H1 (cell line): ENCODE measurements around the gene NCAPD3.

Experiments
- ASH2L ChIP-seq: fragments of 200-600, 300-600 bp; sonication (generic); IDR thresholded peaks from one replicate; pipeline ENCODE4 v1.7.1; 2017; ENCODE audit warnings: low read length
- CEBPB ChIP-seq: IDR thresholded peaks from 2 replicates; pipeline ENCODE4 v1.6.1; 2012; ENCODE audit warnings: low read depth, low read length
- CREB1 ChIP-seq: IDR thresholded peaks from 2 replicates; pipeline ENCODE4 v1.6.1; 2012; ENCODE audit warnings: inconsistent platforms
- EP300 ChIP-seq, 2 experiments: IDR thresholded peaks; 1 replicate in 1 of 2; 2 replicates in 1 of 2; pipeline ENCODE4 v1.6.1; 2011 to 2012; ENCODE audit warnings: low read depth in 2 of 2, low read length in 2 of 2, mild to moderate bottlenecking in 2 of 2, borderline replicate concordance in 1 of 2, inconsistent platforms in 1 of 2, moderate library complexity in 1 of 2
- KDM1A ChIP-seq: fragments of 200-600, 300-600 bp; sonication (generic); IDR thresholded peaks from 2 replicates; pipeline ENCODE4 v1.7.1; 2016; ENCODE audit warnings: mild to moderate bottlenecking, low read length, borderline replicate concordance
- KDM5A ChIP-seq: fragments of 200-600 bp; IDR thresholded peaks from 2 replicates; pipeline ENCODE4 v1.7.1; 2012; ENCODE audit warnings: mild to moderate bottlenecking, low read length, inconsistent platforms, mixed read lengths
- POLR2A ChIP-seq, 2 experiments: IDR thresholded peaks; 1 replicate in 1 of 2; 2 replicates in 1 of 2; pipeline ENCODE4 v1.6.1; 2011; ENCODE audit warnings: low read depth in 2 of 2, low read length in 2 of 2, mild to moderate bottlenecking in 2 of 2; ENCODE audit errors: control extremely low read depth in 1 of 2
- SAP30 ChIP-seq: fragments of 300-600 bp; sonication (generic); IDR thresholded peaks from 2 replicates; pipeline ENCODE4 v1.7.1; 2012; ENCODE audit warnings: low read length, moderate library complexity, mild to moderate bottlenecking, inconsistent platforms; ENCODE audit not compliant: insufficient read depth, insufficient replicate concordance
- TCF12 ChIP-seq: IDR thresholded peaks from 2 replicates; pipeline ENCODE4 v1.6.1; 2011; ENCODE audit warnings: low read depth, mild to moderate bottlenecking, low read length
- TF ChIP-seq, protein P1 (sequence below), 3 experiments: IDR thresholded peaks; 1 replicate in 2 of 3; 2 replicates in 1 of 3; pipeline versions ENCODE4 v1.5.1 to v1.6.1; 2011; ENCODE audit warnings: low read length in 3 of 3, mild to moderate bottlenecking in 3 of 3, inconsistent platforms in 2 of 3, low read depth in 1 of 3, moderate library complexity in 1 of 3; ENCODE audit not compliant: insufficient read depth in 1 of 3; ENCODE audit errors: control extremely low read depth in 1 of 3
- TF ChIP-seq, protein P2 (sequence below): fragments of 300-600 bp; sonication (generic); IDR thresholded peaks from 2 replicates; pipeline ENCODE4 v1.7.1; 2012; ENCODE audit warnings: low read length, moderate library complexity, mild to moderate bottlenecking, inconsistent platforms; ENCODE audit not compliant: insufficient replicate concordance

- TF ChIP-seq, protein P1, sequence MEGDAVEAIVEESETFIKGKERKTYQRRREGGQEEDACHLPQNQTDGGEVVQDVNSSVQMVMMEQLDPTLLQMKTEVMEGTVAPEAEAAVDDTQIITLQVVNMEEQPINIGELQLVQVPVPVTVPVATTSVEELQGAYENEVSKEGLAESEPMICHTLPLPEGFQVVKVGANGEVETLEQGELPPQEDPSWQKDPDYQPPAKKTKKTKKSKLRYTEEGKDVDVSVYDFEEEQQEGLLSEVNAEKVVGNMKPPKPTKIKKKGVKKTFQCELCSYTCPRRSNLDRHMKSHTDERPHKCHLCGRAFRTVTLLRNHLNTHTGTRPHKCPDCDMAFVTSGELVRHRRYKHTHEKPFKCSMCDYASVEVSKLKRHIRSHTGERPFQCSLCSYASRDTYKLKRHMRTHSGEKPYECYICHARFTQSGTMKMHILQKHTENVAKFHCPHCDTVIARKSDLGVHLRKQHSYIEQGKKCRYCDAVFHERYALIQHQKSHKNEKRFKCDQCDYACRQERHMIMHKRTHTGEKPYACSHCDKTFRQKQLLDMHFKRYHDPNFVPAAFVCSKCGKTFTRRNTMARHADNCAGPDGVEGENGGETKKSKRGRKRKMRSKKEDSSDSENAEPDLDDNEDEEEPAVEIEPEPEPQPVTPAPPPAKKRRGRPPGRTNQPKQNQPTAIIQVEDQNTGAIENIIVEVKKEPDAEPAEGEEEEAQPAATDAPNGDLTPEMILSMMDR (IDR thresholded peaks at IDR 0.05; ENCODE audit: control extremely low read depth in 1 of 3, insufficient read depth in 1 of 3, low read depth in 1 of 3, low read length in 3 of 3): no peak
- TF ChIP-seq TCF12: no peak
- TF ChIP-seq CREB1: no peak
- TF ChIP-seq EP300 (IDR thresholded peaks at IDR 0.05; ENCODE audit: borderline replicate concordance in 1 of 2, low read depth in 2 of 2, low read length in 2 of 2): no peak
- TF ChIP-seq, protein P2, sequence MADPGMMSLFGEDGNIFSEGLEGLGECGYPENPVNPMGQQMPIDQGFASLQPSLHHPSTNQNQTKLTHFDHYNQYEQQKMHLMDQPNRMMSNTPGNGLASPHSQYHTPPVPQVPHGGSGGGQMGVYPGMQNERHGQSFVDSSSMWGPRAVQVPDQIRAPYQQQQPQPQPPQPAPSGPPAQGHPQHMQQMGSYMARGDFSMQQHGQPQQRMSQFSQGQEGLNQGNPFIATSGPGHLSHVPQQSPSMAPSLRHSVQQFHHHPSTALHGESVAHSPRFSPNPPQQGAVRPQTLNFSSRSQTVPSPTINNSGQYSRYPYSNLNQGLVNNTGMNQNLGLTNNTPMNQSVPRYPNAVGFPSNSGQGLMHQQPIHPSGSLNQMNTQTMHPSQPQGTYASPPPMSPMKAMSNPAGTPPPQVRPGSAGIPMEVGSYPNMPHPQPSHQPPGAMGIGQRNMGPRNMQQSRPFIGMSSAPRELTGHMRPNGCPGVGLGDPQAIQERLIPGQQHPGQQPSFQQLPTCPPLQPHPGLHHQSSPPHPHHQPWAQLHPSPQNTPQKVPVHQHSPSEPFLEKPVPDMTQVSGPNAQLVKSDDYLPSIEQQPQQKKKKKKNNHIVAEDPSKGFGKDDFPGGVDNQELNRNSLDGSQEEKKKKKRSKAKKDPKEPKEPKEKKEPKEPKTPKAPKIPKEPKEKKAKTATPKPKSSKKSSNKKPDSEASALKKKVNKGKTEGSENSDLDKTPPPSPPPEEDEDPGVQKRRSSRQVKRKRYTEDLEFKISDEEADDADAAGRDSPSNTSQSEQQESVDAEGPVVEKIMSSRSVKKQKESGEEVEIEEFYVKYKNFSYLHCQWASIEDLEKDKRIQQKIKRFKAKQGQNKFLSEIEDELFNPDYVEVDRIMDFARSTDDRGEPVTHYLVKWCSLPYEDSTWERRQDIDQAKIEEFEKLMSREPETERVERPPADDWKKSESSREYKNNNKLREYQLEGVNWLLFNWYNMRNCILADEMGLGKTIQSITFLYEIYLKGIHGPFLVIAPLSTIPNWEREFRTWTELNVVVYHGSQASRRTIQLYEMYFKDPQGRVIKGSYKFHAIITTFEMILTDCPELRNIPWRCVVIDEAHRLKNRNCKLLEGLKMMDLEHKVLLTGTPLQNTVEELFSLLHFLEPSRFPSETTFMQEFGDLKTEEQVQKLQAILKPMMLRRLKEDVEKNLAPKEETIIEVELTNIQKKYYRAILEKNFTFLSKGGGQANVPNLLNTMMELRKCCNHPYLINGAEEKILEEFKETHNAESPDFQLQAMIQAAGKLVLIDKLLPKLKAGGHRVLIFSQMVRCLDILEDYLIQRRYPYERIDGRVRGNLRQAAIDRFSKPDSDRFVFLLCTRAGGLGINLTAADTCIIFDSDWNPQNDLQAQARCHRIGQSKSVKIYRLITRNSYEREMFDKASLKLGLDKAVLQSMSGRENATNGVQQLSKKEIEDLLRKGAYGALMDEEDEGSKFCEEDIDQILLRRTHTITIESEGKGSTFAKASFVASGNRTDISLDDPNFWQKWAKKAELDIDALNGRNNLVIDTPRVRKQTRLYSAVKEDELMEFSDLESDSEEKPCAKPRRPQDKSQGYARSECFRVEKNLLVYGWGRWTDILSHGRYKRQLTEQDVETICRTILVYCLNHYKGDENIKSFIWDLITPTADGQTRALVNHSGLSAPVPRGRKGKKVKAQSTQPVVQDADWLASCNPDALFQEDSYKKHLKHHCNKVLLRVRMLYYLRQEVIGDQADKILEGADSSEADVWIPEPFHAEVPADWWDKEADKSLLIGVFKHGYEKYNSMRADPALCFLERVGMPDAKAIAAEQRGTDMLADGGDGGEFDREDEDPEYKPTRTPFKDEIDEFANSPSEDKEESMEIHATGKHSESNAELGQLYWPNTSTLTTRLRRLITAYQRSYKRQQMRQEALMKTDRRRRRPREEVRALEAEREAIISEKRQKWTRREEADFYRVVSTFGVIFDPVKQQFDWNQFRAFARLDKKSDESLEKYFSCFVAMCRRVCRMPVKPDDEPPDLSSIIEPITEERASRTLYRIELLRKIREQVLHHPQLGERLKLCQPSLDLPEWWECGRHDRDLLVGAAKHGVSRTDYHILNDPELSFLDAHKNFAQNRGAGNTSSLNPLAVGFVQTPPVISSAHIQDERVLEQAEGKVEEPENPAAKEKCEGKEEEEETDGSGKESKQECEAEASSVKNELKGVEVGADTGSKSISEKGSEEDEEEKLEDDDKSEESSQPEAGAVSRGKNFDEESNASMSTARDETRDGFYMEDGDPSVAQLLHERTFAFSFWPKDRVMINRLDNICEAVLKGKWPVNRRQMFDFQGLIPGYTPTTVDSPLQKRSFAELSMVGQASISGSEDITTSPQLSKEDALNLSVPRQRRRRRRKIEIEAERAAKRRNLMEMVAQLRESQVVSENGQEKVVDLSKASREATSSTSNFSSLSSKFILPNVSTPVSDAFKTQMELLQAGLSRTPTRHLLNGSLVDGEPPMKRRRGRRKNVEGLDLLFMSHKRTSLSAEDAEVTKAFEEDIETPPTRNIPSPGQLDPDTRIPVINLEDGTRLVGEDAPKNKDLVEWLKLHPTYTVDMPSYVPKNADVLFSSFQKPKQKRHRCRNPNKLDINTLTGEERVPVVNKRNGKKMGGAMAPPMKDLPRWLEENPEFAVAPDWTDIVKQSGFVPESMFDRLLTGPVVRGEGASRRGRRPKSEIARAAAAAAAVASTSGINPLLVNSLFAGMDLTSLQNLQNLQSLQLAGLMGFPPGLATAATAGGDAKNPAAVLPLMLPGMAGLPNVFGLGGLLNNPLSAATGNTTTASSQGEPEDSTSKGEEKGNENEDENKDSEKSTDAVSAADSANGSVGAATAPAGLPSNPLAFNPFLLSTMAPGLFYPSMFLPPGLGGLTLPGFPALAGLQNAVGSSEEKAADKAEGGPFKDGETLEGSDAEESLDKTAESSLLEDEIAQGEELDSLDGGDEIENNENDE: no peak
- no peak for TF ChIP-seq POLR2A (IDR thresholded peaks at IDR 0.05; ENCODE audit: control extremely low read depth in 1 of 2, low read depth in 2 of 2, low read length in 2 of 2)
- no peak for TF ChIP-seq ASH2L
- no peak for TF ChIP-seq KDM5A
- TF ChIP-seq CEBPB: no peak
- no peak for TF ChIP-seq SAP30
- no peak for TF ChIP-seq KDM1A
These were observed 6.6 kb upstream of the NCAPD3 start for GRCh38 chr11:134230339-134230738.
